Right atrium auricular region (tissue), 2 donors: Measurements from ENCODE around the gene SLMAP. TPM values are rescaled to one million over a fixed set of nuclear protein-coding genes. Genes with fewer than 3 reads are reported as not detected.

Source experiments
- DNase-seq: peaks from one replicate; pipeline ENCODE4 v3.0.0-alpha.2; 2019; ENCODE audit warnings: low spot score
- H3K27ac ChIP-seq, 2 donors: fragments of 200-600 bp; sonication (generic); 1 replicate in 1 of 2; 2 replicates in 1 of 2; pipeline ENCODE4 v1.5.1; 2016 to 2019
- H3K27me3 ChIP-seq, 2 donors: fragments of 200-600 bp; sonication (generic); one replicate each; pipeline versions ENCODE4 v1.5.1 to v1.6.0; 2017 to 2019
- H3K36me3 ChIP-seq: fragments of 200-600 bp; sonication (generic); one replicate; pipeline ENCODE4 v1.5.1; 2016
- H3K4me1 ChIP-seq, 2 donors: fragments of 200-600 bp; sonication (generic); one replicate each; pipeline versions ENCODE4 v1.5.1 to v1.6.0; 2017 to 2019
- H3K4me3 ChIP-seq, 2 donors: fragments of 200-600 bp; sonication (generic); 1 replicate in 1 of 2; 2 replicates in 1 of 2; pipeline ENCODE4 v1.5.1; 2017 to 2019; ENCODE audit warnings: mild to moderate bottlenecking in 1 of 2, moderate library complexity in 1 of 2
- H3K9me3 ChIP-seq, 2 donors: fragments of 200-600 bp; sonication (generic); one replicate each; pipeline ENCODE4 v1.5.1; 2019
- total RNA-seq, 2 donors: library from RNA; depleted of rRNA; stranded (reverse); fragments of >200 nt; gene quantifications; one replicate each; pipeline ENCODE4 v1.1.0, GENCODE V29; 2016
- TF ChIP-seq, protein P1 (sequence below), 2 donors: fragments of 200-600 bp; sonication (generic); IDR thresholded peaks; one replicate each; pipeline ENCODE4 v1.5.1; 2019; ENCODE audit warnings: antibody characterized with exemption in 2 of 2

Gene SLMAP
- total RNA-seq, 2 donors from 2014 or later: 220 to 256 TPM

DNA sequence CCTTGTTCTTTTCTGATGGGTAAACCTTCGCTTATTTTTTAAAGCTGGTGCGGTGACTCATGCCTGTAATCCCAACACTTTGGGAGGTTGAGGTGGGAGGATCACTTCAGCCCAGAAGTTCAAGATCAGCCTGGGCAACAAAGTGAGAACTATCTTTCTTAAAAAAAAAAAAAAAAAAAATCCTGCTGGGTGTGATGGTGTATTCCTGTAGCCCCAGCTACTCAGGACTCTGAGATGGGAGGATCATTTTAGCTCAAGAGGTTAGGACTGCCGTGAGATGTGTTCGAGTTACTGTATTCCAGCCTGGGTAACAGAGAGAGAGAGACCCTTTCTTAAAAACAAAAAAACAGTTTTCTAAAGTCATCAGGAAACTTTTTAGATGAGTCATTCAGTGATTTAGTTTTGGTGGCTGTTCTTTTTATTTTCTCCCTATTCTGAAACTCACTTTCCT lies 37.7 kb downstream of the SLMAP start:
- peaks cover 0 to 11% of the 10 kb centered on the region in 2 donors for H3K4me1 ChIP-seq
- no peaks in the 10 kb centered on the region for H3K9me3 ChIP-seq
- no peak overlapping the region for H3K27ac ChIP-seq
- no peak for DNase-seq
- H3K36me3 ChIP-seq: no peaks in the 10 kb centered on the region
- H3K4me3 ChIP-seq: no peak overlapping the region
- no peaks in the 10 kb centered on the region for H3K27me3 ChIP-seq
- TF ChIP-seq, protein P1, sequence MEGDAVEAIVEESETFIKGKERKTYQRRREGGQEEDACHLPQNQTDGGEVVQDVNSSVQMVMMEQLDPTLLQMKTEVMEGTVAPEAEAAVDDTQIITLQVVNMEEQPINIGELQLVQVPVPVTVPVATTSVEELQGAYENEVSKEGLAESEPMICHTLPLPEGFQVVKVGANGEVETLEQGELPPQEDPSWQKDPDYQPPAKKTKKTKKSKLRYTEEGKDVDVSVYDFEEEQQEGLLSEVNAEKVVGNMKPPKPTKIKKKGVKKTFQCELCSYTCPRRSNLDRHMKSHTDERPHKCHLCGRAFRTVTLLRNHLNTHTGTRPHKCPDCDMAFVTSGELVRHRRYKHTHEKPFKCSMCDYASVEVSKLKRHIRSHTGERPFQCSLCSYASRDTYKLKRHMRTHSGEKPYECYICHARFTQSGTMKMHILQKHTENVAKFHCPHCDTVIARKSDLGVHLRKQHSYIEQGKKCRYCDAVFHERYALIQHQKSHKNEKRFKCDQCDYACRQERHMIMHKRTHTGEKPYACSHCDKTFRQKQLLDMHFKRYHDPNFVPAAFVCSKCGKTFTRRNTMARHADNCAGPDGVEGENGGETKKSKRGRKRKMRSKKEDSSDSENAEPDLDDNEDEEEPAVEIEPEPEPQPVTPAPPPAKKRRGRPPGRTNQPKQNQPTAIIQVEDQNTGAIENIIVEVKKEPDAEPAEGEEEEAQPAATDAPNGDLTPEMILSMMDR (IDR thresholded peaks at IDR 0.05): no peak

DNA sequence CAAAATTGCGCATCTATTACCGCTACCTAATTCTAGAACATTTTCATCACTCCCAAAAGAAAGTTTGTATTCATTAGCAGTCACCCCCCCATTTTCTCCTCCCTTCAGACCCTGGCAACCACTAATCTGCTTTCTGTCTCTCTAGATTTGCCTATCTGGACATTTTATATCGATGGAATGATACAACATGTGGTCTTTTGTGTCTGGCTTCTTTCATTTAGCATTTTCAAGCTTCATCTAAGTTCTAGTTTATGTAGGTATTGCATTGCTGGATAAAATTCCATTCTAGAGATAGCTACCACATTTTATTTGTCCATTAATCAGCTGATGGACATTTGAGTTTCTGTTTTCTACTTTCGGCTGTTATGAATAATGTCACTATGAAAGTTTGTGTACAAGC lies 38.4 kb downstream of the SLMAP start:
- Histone ChIP-seq H3K36me3 (no peaks in the 10 kb centered on the region), H3K27ac (no peak overlapping the region), H3K9me3 (no peaks in the 10 kb centered on the region), H3K4me1 (peaks cover 0 to 11% of the 10 kb centered on the region in 2 donors), H3K4me3 (no peak overlapping the region), H3K27me3 (no peaks in the 10 kb centered on the region)
- TF ChIP-seq, protein P1 (IDR thresholded peaks at IDR 0.05): no peak
- no peak for DNase-seq

DNA sequence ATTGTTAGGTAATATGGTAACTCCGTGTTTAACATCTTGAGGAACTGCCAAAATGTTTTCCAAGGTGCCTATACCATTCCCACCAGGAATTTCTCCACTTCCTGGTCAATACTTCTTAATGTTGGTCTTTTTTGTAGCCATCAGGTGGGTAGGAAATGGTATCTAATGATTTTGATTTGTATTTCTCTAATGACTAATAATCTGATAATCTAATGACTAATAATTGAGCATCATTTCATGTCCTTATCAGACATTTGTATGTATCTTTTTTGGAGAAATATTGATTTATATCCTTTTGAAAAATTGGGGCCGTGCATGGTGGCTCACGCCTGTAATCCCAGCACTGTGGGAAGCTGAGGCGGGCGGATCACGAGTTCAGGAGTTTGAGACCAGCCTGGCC lies 38.8 kb downstream of the SLMAP start:
- Histone ChIP-seq H3K9me3 (no peaks in the 10 kb centered on the region), H3K4me3 (no peak overlapping the region), H3K27ac (no peak overlapping the region), H3K4me1 (peaks cover 0 to 11% of the 10 kb centered on the region in 2 donors), H3K36me3 (no peaks in the 10 kb centered on the region), H3K27me3 (no peaks in the 10 kb centered on the region)
- TF ChIP-seq, protein P1 (IDR thresholded peaks at IDR 0.05): no peak
- DNase-seq: no peak

DNA sequence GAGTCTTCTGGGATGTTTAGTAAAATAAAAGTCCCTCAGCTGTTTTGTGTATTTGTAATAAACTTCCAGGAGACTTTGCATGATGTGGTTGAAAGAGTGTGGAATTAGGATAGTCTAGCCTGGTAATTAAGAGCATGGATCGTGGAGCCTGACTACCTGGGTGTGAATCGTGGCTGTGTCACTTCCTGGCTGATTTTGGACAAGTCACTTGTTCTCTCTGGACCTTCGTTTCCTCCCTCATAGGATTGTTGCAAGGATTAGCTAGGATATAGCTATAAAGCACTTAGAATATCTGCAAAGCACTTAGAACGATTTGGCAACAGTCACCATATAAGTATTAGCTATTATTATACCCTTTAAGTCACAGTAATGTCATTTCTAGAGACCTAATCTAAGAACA lies 40.2 kb downstream of the SLMAP start:
- DNase-seq: no peak
- Histone ChIP-seq H3K4me1 (peaks cover 0 to 18% of the 10 kb centered on the region in 2 donors), H3K27me3 (no peaks in the 10 kb centered on the region), H3K27ac (no peak overlapping the region), H3K4me3 (no peak overlapping the region), H3K36me3 (no peaks in the 10 kb centered on the region), H3K9me3 (no peaks in the 10 kb centered on the region)
- TF ChIP-seq, protein P1 (IDR thresholded peaks at IDR 0.05): no peak

DNA sequence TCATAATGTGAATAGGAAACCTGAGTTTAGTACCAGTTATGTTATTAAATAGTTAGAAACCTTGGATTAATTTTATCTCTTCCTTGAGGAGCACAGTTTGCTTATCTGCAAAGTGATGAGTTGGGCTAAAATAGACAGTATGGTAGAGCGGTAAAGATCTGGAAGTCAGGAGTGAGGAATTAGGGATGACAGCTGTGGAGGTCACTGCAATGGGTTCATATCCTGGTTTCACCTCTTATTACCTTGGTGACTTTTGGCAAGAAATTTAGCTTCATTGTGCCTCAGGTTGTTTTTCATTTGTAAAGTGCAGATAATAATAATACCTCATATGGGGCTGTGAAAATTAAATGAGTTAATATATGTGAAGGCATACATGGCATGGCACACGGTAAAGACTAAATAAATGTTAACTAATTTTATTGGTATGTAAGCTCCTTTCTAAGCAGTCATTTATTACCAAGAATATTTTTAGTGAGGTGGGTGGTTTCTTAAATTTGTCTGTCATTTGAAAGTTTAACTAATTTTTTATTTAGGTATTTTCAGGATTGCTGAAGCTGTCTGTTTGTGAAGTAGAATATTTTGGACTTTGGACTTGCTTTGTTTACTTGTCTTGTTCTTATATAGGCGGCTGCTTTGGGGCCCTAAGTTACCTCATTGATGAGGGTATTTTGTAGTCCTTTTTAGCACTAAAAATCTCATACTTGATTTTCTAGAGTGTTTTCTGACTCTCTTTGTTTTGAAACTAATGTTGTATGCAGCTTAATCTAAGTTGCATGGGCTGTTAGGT lies 41.8 kb downstream of the SLMAP start:
- Histone ChIP-seq H3K4me1 (peaks cover 0 to 26% of the 10 kb centered on the region in 2 donors), H3K27ac (no peak overlapping the region), H3K27me3 (no peaks in the 10 kb centered on the region), H3K36me3 (no peaks in the 10 kb centered on the region), H3K9me3 (no peaks in the 10 kb centered on the region), H3K4me3 (no peak overlapping the region)
- TF ChIP-seq, protein P1 (IDR thresholded peaks at IDR 0.05): no peak
- DNase-seq: no peak
